ENCODE results near the gene GALNT2.

The GALNT2 gene

GRCh38 chr1:230066466-230067404 lies at the start of gene GALNT2:
TSS of gene GALNT2 (plus strand) at chr1:230067238. CDS start at chr1:230067281, 43 bp downstream.
- peak; percentile 71 to 80 for DNase-seq (ENCODE audit: low read depth in 1 of 2, low spot score in 1 of 2)

GRCh38 chr1:230020451-230020850 lies 46.6 kb upstream of the GALNT2 start:
- no peak for DNase-seq (ENCODE audit: low read depth in 1 of 2, low spot score in 1 of 2)

- DNase-seq (ENCODE audit: low read depth in 1 of 2, low spot score in 1 of 2): no peak
Observed at GRCh38 chr1:230022666-230023380, 44.2 kb upstream of the GALNT2 start.

GRCh38 chr1:230025686-230026085 lies 41.4 kb upstream of the GALNT2 start:
- DNase-seq (ENCODE audit: low read depth in 1 of 2, low spot score in 1 of 2): no peak

GRCh38 chr1:230026139-230026538 lies 40.9 kb upstream of the GALNT2 start:
- no peak for DNase-seq (ENCODE audit: low read depth in 1 of 2, low spot score in 1 of 2)

GRCh38 chr1:230026572-230026971 lies 40.5 kb upstream of the GALNT2 start:
- DNase-seq (ENCODE audit: low read depth in 1 of 2, low spot score in 1 of 2): no peak

GRCh38 chr1:230028602-230029223 lies 38.3 kb upstream of the GALNT2 start:
- DNase-seq (ENCODE audit: low read depth in 1 of 2, low spot score in 1 of 2): no peak

- DNase-seq (ENCODE audit: low read depth in 1 of 2, low spot score in 1 of 2): no peak
Observed at GRCh38 chr1:230029244-230029941, 37.6 kb upstream of the GALNT2 start.

- DNase-seq (ENCODE audit: low read depth in 1 of 2, low spot score in 1 of 2): no peak
Observed at GRCh38 chr1:230030122-230030821, 36.8 kb upstream of the GALNT2 start.

GRCh38 chr1:230031131-230031530 lies 35.9 kb upstream of the GALNT2 start:
- no peak for DNase-seq (ENCODE audit: low read depth in 1 of 2, low spot score in 1 of 2)

- no peak for DNase-seq (ENCODE audit: low read depth in 1 of 2, low spot score in 1 of 2)
Observed at GRCh38 chr1:230032516-230033281, 34.3 kb upstream of the GALNT2 start.

- no peak for DNase-seq (ENCODE audit: low read depth in 1 of 2, low spot score in 1 of 2)
Observed at GRCh38 chr1:230037261-230037660, 29.8 kb upstream of the GALNT2 start.

- no peak for DNase-seq (ENCODE audit: low read depth in 1 of 2, low spot score in 1 of 2)
Observed at GRCh38 chr1:230040440-230040839, 26.6 kb upstream of the GALNT2 start.

GRCh38 chr1:230043081-230043480 lies 24.0 kb upstream of the GALNT2 start:
- no peak for DNase-seq (ENCODE audit: low read depth in 1 of 2, low spot score in 1 of 2)

- no peak for DNase-seq (ENCODE audit: low read depth in 1 of 2, low spot score in 1 of 2)
Observed at GRCh38 chr1:230044729-230045128, 22.3 kb upstream of the GALNT2 start.

- DNase-seq (ENCODE audit: low read depth in 1 of 2, low spot score in 1 of 2): no peak
Observed at GRCh38 chr1:230047114-230047865, 19.7 kb upstream of the GALNT2 start.

- no peak for DNase-seq (ENCODE audit: low read depth in 1 of 2, low spot score in 1 of 2)
Observed at GRCh38 chr1:230048322-230048721, 18.7 kb upstream of the GALNT2 start.

GRCh38 chr1:230048922-230049321 lies 18.1 kb upstream of the GALNT2 start:
- no peak for DNase-seq (ENCODE audit: low read depth in 1 of 2, low spot score in 1 of 2)

- DNase-seq (ENCODE audit: low read depth in 1 of 2, low spot score in 1 of 2): no peak
Observed at GRCh38 chr1:230049731-230050130, 17.3 kb upstream of the GALNT2 start.

Measured in activated CD4-positive, alpha-beta T cell treated with anti-CD3 and anti-CD28 coated beads, Interleukin-2, amount 50 U/mL, for 24 hours (primary cell).